ENCODE data around the gene TALDO1.

- TF ChIP-seq SMAD3 (CRISPR knock-in tag; IDR thresholded peaks at IDR 0.05; ENCODE audit: borderline replicate concordance) = no peak
- no peak; the same call in 1 of the 2 replicates for TF ChIP-seq CTCF (IDR thresholded peaks at IDR 0.05)
- TF ChIP-seq ATF2 (CRISPR knock-in tag; IDR thresholded peaks at IDR 0.05; ENCODE audit: borderline replicate concordance, low read depth) = no peak
- no peak for TF ChIP-seq CBFB (CRISPR knock-in tag; IDR thresholded peaks at IDR 0.05; ENCODE audit: low read depth)
- TF ChIP-seq NR2C2 (CRISPR knock-in tag; IDR thresholded peaks at IDR 0.05) = no peak
- TF ChIP-seq GRHL2 (CRISPR knock-in tag; IDR thresholded peaks at IDR 0.05; ENCODE audit: insufficient replicate concordance, severe bottlenecking) = no peak
- no peak for TF ChIP-seq PREB (CRISPR knock-in tag; IDR thresholded peaks at IDR 0.05; ENCODE audit: borderline replicate concordance)
- TF ChIP-seq EMX1 (CRISPR knock-in tag; IDR thresholded peaks at IDR 0.05) = no peak
- no peak for TF ChIP-seq USF2 (CRISPR knock-in tag; IDR thresholded peaks at IDR 0.05)
- TF ChIP-seq HMGXB4 (CRISPR knock-in tag; IDR thresholded peaks at IDR 0.05) = no peak
Observed at GRCh38 chr11:706439-706956, 40.8 kb upstream of the TALDO1 start.

Data from WTC11 (cell line).